Nephron progenitor cell (in vitro differentiated cells): ENCODE results near the gene COMMD1.

ENCODE experiments used
- DNase-seq: peaks from one replicate; pipeline ENCODE4 v3.0.0; 2021
- H3K27ac Mint-ChIP-seq: 2 replicates; pipeline ENCODE4 v1.8.0; 2021; ENCODE audit warnings: mild to moderate bottlenecking, moderate library complexity, mixed read lengths
- H3K27me3 Mint-ChIP-seq: 2 replicates; pipeline ENCODE4 v1.8.0; 2021; ENCODE audit warnings: mild to moderate bottlenecking, low read depth, mixed read lengths; ENCODE audit not compliant: poor library complexity
- H3K36me3 Mint-ChIP-seq: 2 replicates; pipeline ENCODE4 v1.8.0; 2021; ENCODE audit warnings: low read depth, mixed read lengths
- H3K4me1 Mint-ChIP-seq: 2 replicates; pipeline ENCODE4 v1.8.0; 2021; ENCODE audit warnings: mixed read lengths
- H3K4me3 Mint-ChIP-seq: 2 replicates; pipeline ENCODE4 v1.8.0; 2021; ENCODE audit warnings: mild to moderate bottlenecking, moderate library complexity, mixed read lengths
- H3K9me3 Mint-ChIP-seq: 2 replicates; pipeline ENCODE4 v1.8.0; 2021; ENCODE audit warnings: mild to moderate bottlenecking, moderate library complexity, mixed read lengths
- CTCF ChIP-seq: fragments of 200-600 bp; sonication (generic); IDR thresholded peaks from 2 replicates; pipeline ENCODE4 v1.5.0; 2021; ENCODE audit warnings: antibody characterized with exemption

COMMD1 gene

DNA sequence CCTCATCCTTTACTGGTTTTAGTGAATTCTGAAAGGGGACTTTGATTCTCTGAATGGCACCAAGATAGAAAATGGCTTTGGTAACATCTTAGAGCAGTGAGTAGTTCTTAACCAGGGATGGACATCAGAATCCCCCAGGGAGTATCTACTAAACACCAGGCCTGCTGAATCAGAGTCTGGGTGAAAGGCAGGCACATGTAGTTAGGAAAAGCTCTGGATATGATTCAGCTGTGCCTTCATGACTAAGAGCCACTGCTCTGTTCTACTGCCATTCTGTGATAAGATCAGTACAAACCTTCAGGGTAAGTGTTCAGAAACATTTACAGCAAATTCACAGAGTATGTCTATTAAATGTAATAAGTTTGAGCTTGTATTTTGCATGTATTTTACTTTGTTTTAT is 244.2 kb downstream of the COMMD1 start:
- Mint-ChIP-seq H3K4me1 (peaks cover 6% of the 10 kb centered on the region), H3K27ac (no peak overlapping the region), H3K9me3 (peaks cover 7% of the 10 kb centered on the region), H3K4me3 (no peak overlapping the region), H3K27me3 (peaks cover 3% of the 10 kb centered on the region), H3K36me3 (peaks cover 5% of the 10 kb centered on the region)
- no peak for DNase-seq
- no peak for TF ChIP-seq CTCF

DNA sequence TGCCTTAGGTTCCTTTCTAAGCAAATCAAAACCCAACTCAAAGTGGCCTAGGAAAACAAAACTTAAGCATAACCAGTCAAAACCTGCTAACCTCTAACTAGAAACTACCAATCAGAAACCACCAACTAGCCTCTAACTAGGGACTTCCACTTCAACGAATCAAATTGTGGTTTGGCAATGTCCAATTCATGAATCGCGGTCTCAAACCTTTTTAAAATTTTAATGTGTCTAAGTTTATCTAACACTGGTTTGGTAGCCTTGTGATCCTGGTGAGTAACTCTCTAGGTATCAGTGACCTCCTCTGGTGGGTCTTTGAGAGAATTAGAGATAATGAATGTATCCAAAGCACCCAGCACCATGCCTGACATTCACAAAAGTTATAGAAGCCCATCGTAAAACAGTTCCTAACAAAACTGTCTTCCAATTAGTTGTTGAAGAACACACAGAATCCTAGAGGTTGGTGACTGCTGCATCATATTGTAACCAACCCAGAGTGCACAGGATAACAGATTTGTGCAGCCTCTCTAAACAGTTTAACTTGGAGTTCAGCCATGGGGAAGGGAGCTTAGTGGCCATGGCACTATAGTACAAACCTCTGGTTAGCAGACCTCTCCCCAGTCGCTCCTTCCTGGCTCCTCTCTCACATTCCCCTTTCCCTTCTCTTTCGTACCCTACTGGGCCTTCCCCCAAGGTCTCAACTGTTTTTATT is 245.3 kb downstream of the COMMD1 start:
- no peak for TF ChIP-seq CTCF
- Mint-ChIP-seq H3K27ac (peak overlapping the region; percentile 52), H3K4me3 (no peak overlapping the region), H3K36me3 (peaks cover 12% of the 10 kb centered on the region), H3K4me1 (peaks cover 6% of the 10 kb centered on the region), H3K27me3 (peaks cover 3% of the 10 kb centered on the region), H3K9me3 (peaks cover 16% of the 10 kb centered on the region)
- DNase-seq = no peak

- Mint-ChIP-seq H3K4me1 (peaks cover 6% of the 10 kb centered on the region), H3K27ac (peak overlapping the region; percentile 52), H3K9me3 (peaks cover 19% of the 10 kb centered on the region), H3K36me3 (peaks cover 12% of the 10 kb centered on the region), H3K27me3 (peaks cover 3% of the 10 kb centered on the region), H3K4me3 (no peak overlapping the region)
- no peak for TF ChIP-seq CTCF
- DNase-seq = no peak
These were observed 245.8 kb downstream of the COMMD1 start for GRCh38 chr2:62151306-62151638.

GRCh38 chr2:62152000-62152399 is 246.5 kb downstream of the COMMD1 start:
- no peak for DNase-seq
- TF ChIP-seq CTCF = no peak
- no peak overlapping the region for H3K27ac Mint-ChIP-seq
- H3K4me1 Mint-ChIP-seq = peaks cover 6% of the 10 kb centered on the region
- no peak overlapping the region for H3K4me3 Mint-ChIP-seq
- peaks cover 12% of the 10 kb centered on the region for H3K36me3 Mint-ChIP-seq
- peaks cover 3% of the 10 kb centered on the region for H3K27me3 Mint-ChIP-seq
- H3K9me3 Mint-ChIP-seq = peaks cover 19% of the 10 kb centered on the region

DNA sequence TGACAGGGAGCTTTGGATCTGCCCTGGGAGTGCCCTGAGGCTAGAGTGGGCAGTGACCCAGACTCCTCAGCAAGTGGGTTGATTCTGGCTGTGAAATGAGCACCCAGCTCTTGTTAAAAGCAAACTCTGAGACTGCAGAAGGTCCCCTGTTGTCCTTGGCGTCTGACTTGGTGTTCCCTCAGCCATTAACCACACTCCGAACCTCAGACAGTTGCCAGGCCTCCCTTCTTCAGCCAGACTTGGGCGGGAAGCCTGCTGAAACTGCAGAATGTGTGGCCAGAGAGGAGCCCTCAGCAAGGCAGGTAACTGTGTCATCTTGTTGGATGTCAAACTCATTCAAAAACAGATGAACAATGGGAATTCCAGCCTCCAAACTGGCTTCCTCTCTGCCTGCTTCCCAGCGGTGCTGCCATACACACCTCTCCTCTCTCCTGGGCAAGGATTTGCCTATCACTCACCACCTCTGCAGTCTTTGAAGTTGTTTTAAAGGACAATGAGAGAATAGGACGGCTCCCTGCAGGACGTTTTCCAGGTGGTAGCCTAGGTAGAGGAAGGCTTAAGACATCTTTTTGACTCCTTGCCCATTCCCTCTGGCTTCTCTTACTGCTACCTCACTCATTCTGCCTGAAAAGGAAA is 251.5 kb downstream of the COMMD1 start:
- Mint-ChIP-seq H3K9me3 (peaks cover 19% of the 10 kb centered on the region), H3K27me3 (peaks cover 3% of the 10 kb centered on the region), H3K27ac (no peak overlapping the region), H3K36me3 (peaks cover 12% of the 10 kb centered on the region), H3K4me3 (no peak overlapping the region), H3K4me1 (no peaks in the 10 kb centered on the region)
- no peak for DNase-seq
- TF ChIP-seq CTCF = no peak
